Progenitor cell of endocrine pancreas (in vitro differentiated cells): ENCODE measurements around the gene ALAD. TPM values are rescaled to one million over a fixed set of nuclear protein-coding genes. Genes with fewer than 3 reads are reported as not detected.
A peak's percentile ranks its signal among the peaks of the same experiment; 100 is the strongest.

Source experiments
- DNase-seq: peaks from one replicate; pipeline ENCODE4 v3.0.0; 2021; ENCODE audit warnings: low spot score; ENCODE audit not compliant: unreplicated experiment
- H3K27ac Mint-ChIP-seq: 2 replicates; pipeline ENCODE4 v1.8.0; 2021; ENCODE audit warnings: mild to moderate bottlenecking, moderate library complexity, mixed read lengths
- H3K27me3 Mint-ChIP-seq: 2 replicates; pipeline ENCODE4 v1.8.0; 2021; ENCODE audit warnings: mixed read lengths
- H3K36me3 Mint-ChIP-seq: 2 replicates; pipeline ENCODE4 v1.8.0; 2022; ENCODE audit warnings: mixed read lengths; ENCODE audit not compliant: insufficient read depth
- H3K4me1 Mint-ChIP-seq: 2 replicates; pipeline ENCODE4 v1.8.0; 2021; ENCODE audit warnings: low read depth, mixed read lengths
- H3K4me3 Mint-ChIP-seq: 2 replicates; pipeline ENCODE4 v1.8.0; 2021; ENCODE audit warnings: low read depth, mild to moderate bottlenecking, moderate library complexity, mixed read lengths
- H3K9me3 Mint-ChIP-seq: 2 replicates; pipeline ENCODE4 v1.8.0; 2021; ENCODE audit warnings: low read depth, mixed read lengths
- total RNA-seq: library from RNA; stranded (reverse); gene quantifications from 2 replicates; pipeline ENCODE4 v1.2.1, GENCODE V29; 2021
- TF ChIP-seq, protein P1 (sequence below): fragments of 200-600 bp; sonication (generic); IDR thresholded peaks from one replicate; pipeline ENCODE4 v1.5.0; 2021; ENCODE audit warnings: antibody characterized with exemption, mild to moderate bottlenecking; ENCODE audit not compliant: unreplicated experiment

The ALAD gene
- total RNA-seq, 1 donor from 2014 or later, result 64.3 TPM

DNA sequence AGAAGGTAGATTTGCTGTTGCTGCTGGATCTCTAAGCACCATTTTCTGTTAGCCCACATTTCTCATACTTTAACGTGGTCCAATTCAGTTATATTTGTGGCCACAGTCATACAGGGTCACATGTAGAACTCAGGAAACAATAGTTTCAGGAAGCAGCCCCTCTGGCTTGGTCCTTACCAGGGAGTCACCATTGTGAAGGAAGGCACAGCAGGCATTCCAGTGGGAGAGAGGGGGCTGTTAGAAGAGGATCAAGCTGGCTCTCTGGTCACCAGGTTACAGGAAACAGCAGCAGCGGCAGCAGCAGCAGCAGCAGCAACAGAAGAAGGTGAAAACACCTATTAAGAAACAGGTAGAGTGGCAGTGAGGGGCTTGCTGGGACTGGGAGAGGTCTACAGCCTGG lies 24.0 kb upstream of the ALAD start:
- peaks cover 10% of the 10 kb centered on the region for H3K27me3 Mint-ChIP-seq
- no peak for DNase-seq
- TF ChIP-seq, protein P1, sequence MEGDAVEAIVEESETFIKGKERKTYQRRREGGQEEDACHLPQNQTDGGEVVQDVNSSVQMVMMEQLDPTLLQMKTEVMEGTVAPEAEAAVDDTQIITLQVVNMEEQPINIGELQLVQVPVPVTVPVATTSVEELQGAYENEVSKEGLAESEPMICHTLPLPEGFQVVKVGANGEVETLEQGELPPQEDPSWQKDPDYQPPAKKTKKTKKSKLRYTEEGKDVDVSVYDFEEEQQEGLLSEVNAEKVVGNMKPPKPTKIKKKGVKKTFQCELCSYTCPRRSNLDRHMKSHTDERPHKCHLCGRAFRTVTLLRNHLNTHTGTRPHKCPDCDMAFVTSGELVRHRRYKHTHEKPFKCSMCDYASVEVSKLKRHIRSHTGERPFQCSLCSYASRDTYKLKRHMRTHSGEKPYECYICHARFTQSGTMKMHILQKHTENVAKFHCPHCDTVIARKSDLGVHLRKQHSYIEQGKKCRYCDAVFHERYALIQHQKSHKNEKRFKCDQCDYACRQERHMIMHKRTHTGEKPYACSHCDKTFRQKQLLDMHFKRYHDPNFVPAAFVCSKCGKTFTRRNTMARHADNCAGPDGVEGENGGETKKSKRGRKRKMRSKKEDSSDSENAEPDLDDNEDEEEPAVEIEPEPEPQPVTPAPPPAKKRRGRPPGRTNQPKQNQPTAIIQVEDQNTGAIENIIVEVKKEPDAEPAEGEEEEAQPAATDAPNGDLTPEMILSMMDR, result no peak
- H3K9me3 Mint-ChIP-seq, result no peaks in the 10 kb centered on the region
- H3K4me1 Mint-ChIP-seq, result peaks cover 1% of the 10 kb centered on the region
- H3K27ac Mint-ChIP-seq, result no peak overlapping the region
- H3K36me3 Mint-ChIP-seq, result no peaks in the 10 kb centered on the region
- H3K4me3 Mint-ChIP-seq, result no peak overlapping the region

DNA sequence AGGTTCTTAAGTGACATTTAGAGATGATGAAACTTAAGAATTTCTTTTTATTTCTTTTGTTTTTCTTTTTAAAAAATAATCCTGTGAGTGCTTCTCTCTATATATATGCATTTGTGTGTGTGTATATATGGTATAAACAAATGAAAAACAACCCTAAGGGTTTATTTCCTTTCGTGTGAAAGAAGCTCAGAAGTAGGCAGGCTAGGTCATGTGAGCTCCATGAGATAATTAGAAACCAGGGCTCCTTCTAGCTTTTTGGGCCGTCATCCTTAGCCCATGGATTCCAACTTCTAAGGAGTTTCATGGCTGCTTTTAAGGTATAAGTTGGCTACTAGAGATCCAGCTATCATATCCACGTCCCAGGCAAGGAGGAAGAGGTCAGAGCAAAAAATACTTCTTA lies 20.6 kb upstream of the ALAD start:
- H3K36me3 Mint-ChIP-seq, result no peaks in the 10 kb centered on the region
- TF ChIP-seq, protein P1, result no peak
- no peaks in the 10 kb centered on the region for H3K9me3 Mint-ChIP-seq
- no peak for DNase-seq
- peaks cover 1% of the 10 kb centered on the region for H3K4me1 Mint-ChIP-seq
- no peak overlapping the region for H3K27ac Mint-ChIP-seq
- H3K27me3 Mint-ChIP-seq, result peaks cover 9% of the 10 kb centered on the region
- no peak overlapping the region for H3K4me3 Mint-ChIP-seq

GRCh38 chr9:113417370-113417769 lies 16.3 kb upstream of the ALAD start:
- Mint-ChIP-seq H3K9me3 (no peaks in the 10 kb centered on the region), H3K27ac (no peak overlapping the region), H3K36me3 (no peaks in the 10 kb centered on the region), H3K27me3 (no peaks in the 10 kb centered on the region), H3K4me3 (no peak overlapping the region), H3K4me1 (no peaks in the 10 kb centered on the region)
- TF ChIP-seq, protein P1, result no peak
- no peak for DNase-seq

GRCh38 chr9:113416149-113416721 lies 15.2 kb upstream of the ALAD start:
- TF ChIP-seq, protein P1, result no peak
- H3K9me3 Mint-ChIP-seq, result no peaks in the 10 kb centered on the region
- H3K27ac Mint-ChIP-seq, result no peak overlapping the region
- no peaks in the 10 kb centered on the region for H3K27me3 Mint-ChIP-seq
- H3K4me3 Mint-ChIP-seq, result no peak overlapping the region
- no peak for DNase-seq
- no peaks in the 10 kb centered on the region for H3K36me3 Mint-ChIP-seq
- no peaks in the 10 kb centered on the region for H3K4me1 Mint-ChIP-seq

- Mint-ChIP-seq H3K4me1 (peaks cover 11% of the 10 kb centered on the region), H3K9me3 (no peaks in the 10 kb centered on the region), H3K4me3 (peak within 1 kb of the TSS; percentile 98), H3K27me3 (no peaks in the 10 kb centered on the region), H3K27ac (peak within 1 kb of the TSS; percentile 99), H3K36me3 (peaks cover 15% of the 10 kb centered on the region)
- TF ChIP-seq, protein P1, result no peak
- peak; percentile 83 for DNase-seq
Measured at GRCh38 chr9:113410207-113410864, 9.3 kb upstream of the ALAD start, which contains the start of the genes C9orf43 and POLE3. Gene C9orf43 (plus strand): TSS chr9:113410747. CDS start chr9:113413494, 2,747 bp downstream. Gene POLE3 (minus strand): TSS chr9:113410675. CDS start chr9:113410293, 382 bp downstream.
